ENCODE measurements around the gene RXRB. TPM values are rescaled to one million over a fixed set of nuclear protein-coding genes. Genes with fewer than 3 reads are reported as not detected.

The RXRB gene
- total and polyA plus RNA-seq, 2 of the 13 experiments (the other 11 are each of a cell fraction or from before 2014, with no cell fraction given), result 26.7 to 55.7 TPM

- TF ChIP-seq E2F5 (CRISPR knock-in tag; conservative IDR thresholded peaks at IDR 0.05) (no peak), KAT7 (CRISPR knock-in tag; IDR thresholded peaks at IDR 0.05; ENCODE audit: borderline replicate concordance) (no peak), ZSCAN5A (CRISPR knock-in tag; IDR thresholded peaks at IDR 0.05; ENCODE audit: borderline replicate concordance) (no peak), PCBP1 (IDR thresholded peaks at IDR 0.05; ENCODE audit: borderline replicate concordance, low read depth, low read length) (0 out of 2 replicates have a peak, but pooled peaks have one; percentile 53), ZNF576 (CRISPR knock-in tag; IDR thresholded peaks at IDR 0.05) (no peak), PAF1 (CRISPR knock-in tag; IDR thresholded peaks at IDR 0.05) (no peak), ZNF501 (CRISPR knock-in tag; IDR thresholded peaks at IDR 0.05) (0 out of 2 replicates have a peak, but pooled peaks have one; percentile 15), MAFG (CRISPR knock-in tag; IDR thresholded peaks at IDR 0.05) (no peak), PBX2 (CRISPR knock-in tag; IDR thresholded peaks at IDR 0.05) (no peak), ONECUT2 (CRISPR knock-in tag; IDR thresholded peaks at IDR 0.05) (no peak), ZNF543 (CRISPR knock-in tag; IDR thresholded peaks at IDR 0.05) (no peak), RXRB (CRISPR knock-in tag; IDR thresholded peaks at IDR 0.05; ENCODE audit: borderline replicate concordance) (0 out of 2 replicates have a peak, but pooled peaks have one; percentile 40), GABPB1 (CRISPR knock-in tag; IDR thresholded peaks at IDR 0.05) (0 out of 2 replicates have a peak, but pooled peaks have one; percentile 29), ZMAT3 (CRISPR knock-in tag; conservative IDR thresholded peaks at IDR 0.05) (no peak)
- TF ChIP-seq, protein P1, sequence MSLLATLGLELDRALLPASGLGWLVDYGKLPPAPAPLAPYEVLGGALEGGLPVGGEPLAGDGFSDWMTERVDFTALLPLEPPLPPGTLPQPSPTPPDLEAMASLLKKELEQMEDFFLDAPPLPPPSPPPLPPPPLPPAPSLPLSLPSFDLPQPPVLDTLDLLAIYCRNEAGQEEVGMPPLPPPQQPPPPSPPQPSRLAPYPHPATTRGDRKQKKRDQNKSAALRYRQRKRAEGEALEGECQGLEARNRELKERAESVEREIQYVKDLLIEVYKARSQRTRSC (CRISPR knock-in tag; IDR thresholded peaks at IDR 0.05; ENCODE audit: low read depth), result no peak
- TF ChIP-seq, protein P2, sequence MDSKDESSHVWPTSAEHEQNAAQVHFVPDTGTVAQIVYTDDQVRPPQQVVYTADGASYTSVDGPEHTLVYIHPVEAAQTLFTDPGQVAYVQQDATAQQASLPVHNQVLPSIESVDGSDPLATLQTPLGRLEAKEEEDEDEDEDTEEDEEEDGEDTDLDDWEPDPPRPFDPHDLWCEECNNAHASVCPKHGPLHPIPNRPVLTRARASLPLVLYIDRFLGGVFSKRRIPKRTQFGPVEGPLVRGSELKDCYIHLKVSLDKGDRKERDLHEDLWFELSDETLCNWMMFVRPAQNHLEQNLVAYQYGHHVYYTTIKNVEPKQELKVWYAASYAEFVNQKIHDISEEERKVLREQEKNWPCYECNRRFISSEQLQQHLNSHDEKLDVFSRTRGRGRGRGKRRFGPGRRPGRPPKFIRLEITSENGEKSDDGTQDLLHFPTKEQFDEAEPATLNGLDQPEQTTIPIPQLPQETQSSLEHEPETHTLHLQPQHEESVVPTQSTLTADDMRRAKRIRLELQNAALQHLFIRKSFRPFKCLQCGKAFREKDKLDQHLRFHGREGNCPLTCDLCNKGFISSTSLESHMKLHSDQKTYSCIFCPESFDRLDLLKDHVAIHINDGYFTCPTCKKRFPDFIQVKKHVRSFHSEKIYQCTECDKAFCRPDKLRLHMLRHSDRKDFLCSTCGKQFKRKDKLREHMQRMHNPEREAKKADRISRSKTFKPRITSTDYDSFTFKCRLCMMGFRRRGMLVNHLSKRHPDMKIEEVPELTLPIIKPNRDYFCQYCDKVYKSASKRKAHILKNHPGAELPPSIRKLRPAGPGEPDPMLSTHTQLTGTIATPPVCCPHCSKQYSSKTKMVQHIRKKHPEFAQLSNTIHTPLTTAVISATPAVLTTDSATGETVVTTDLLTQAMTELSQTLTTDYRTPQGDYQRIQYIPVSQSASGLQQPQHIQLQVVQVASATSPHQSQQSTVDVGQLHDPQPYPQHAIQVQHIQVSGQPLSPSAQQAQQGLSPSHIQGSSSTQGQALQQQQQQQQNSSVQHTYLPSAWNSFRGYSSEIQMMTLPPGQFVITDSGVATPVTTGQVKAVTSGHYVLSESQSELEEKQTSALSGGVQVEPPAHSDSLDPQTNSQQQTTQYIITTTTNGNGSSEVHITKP (CRISPR knock-in tag; IDR thresholded peaks at IDR 0.05; ENCODE audit: low read depth), result 0 out of 2 replicates have a peak, but pooled peaks have one; percentile 50
- TF ChIP-seq, protein P3, sequence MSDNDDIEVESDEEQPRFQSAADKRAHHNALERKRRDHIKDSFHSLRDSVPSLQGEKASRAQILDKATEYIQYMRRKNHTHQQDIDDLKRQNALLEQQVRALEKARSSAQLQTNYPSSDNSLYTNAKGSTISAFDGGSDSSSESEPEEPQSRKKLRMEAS (IDR thresholded peaks at IDR 0.05), result peak; percentile 66
- TF ChIP-seq, protein P4, sequence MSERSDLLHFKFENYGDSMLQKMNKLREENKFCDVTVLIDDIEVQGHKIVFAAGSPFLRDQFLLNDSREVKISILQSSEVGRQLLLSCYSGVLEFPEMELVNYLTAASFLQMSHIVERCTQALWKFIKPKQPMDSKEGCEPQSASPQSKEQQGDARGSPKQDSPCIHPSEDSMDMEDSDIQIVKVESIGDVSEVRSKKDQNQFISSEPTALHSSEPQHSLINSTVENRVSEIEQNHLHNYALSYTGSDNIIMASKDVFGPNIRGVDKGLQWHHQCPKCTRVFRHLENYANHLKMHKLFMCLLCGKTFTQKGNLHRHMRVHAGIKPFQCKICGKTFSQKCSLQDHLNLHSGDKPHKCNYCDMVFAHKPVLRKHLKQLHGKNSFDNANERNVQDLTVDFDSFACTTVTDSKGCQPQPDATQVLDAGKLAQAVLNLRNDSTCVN (CRISPR knock-in tag; IDR thresholded peaks at IDR 0.05; ENCODE audit: borderline replicate concordance), result no peak
Measured at GRCh38 chr6:33190504-33191107, 9.9 kb downstream of the RXRB start (continued).
